22Rv1 (cell line): ENCODE results near the gene HPS1.

Experiments
- ZFX ChIP-seq: fragments of 450-650 bp; IDR thresholded peaks from 2 replicates; pipeline ENCODE4 v1.6.1; 2017; ENCODE audit warnings: antibody characterized with exemption, borderline replicate concordance
- TF ChIP-seq, protein P1 (sequence below): fragments of 450-650 bp; IDR thresholded peaks from 2 replicates; pipeline ENCODE4 v1.5.1; 2017; ENCODE audit warnings: mild to moderate bottlenecking

DNA sequence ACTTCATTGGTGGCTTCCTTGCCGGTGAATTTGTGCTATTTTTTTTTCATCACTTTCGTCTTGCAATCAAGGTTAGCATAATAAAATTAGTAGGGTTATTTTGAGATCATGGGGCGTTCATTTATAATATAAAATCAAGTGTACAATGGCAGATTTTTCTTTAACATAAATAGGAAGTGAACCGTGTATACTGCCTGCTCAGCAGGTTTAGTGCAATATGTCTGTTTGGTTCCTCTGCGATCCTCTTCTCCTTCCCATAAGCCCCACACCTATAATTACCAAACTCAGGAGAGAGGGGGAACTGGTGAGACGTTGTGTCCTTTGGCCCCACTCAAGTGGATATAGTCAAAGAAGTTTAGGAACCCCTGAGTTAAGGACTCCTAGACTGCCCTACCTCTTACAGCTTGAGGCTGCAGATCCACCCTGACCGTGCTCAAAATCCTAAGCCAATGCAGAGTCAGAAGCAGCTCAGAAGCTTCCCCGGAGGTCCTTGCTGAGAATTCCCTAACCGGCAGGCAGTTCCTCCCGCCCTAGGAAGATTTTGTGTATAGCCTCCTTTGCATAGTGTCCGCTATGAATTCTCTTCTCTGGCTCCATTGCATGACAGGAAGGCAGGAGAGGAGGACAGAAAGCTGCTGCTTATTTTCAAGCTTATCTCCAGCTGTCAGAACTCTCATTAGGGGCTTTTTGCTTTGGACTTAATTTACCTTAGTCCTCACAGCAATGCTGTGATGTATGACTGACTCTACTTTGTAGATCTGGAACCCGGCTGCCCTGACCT lies 73.3 kb downstream of the HPS1 start:
- TF ChIP-seq, protein P1, sequence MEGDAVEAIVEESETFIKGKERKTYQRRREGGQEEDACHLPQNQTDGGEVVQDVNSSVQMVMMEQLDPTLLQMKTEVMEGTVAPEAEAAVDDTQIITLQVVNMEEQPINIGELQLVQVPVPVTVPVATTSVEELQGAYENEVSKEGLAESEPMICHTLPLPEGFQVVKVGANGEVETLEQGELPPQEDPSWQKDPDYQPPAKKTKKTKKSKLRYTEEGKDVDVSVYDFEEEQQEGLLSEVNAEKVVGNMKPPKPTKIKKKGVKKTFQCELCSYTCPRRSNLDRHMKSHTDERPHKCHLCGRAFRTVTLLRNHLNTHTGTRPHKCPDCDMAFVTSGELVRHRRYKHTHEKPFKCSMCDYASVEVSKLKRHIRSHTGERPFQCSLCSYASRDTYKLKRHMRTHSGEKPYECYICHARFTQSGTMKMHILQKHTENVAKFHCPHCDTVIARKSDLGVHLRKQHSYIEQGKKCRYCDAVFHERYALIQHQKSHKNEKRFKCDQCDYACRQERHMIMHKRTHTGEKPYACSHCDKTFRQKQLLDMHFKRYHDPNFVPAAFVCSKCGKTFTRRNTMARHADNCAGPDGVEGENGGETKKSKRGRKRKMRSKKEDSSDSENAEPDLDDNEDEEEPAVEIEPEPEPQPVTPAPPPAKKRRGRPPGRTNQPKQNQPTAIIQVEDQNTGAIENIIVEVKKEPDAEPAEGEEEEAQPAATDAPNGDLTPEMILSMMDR = no peak
- TF ChIP-seq ZFX = no peak
